Measurements from ENCODE around the gene CREB3.
A peak's percentile ranks its signal among the peaks of the same experiment; 100 is the strongest.

Gene CREB3

GRCh38 chr9:35738924-35739323, 6.5 kb downstream of the CREB3 start:
- no peak for DNase-seq
- TF ChIP-seq POLR2A (IDR thresholded peaks at IDR 0.05; ENCODE audit: low read length) (no peak), GATA1 (IDR thresholded peaks at IDR 0.05; ENCODE audit: low read depth, low read length) (no peak)

DNA sequence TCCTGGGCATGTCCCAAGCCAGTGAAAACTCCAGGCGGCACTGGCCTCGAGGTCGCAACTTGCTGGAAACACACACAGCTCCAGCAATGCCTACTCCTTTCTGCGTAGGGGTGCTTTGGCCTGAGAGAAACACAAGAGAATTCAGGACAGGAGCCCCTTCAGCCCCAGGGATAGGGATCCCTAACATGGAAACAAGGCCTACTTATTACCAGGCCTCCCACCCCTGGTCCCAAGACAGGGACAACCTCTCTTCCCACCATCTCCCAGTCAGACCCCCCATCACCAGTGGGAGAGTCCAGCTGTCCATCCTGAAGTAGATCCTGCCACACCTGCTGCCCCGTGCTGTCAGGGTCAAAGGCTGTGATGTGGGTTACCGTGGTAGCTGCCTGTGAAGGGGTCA, 7.8 kb downstream of the CREB3 start:
- DNase-seq, result no peak

GRCh38 chr9:35741740-35742139, 9.3 kb downstream of the CREB3 start:
- no peak for DNase-seq
- TF ChIP-seq GATA1 (IDR thresholded peaks at IDR 0.05; ENCODE audit: low read depth, low read length) (no peak), POLR2A (IDR thresholded peaks at IDR 0.05; ENCODE audit: low read length) (no peak)

More for the DNA sequence above, 7.8 kb downstream of the CREB3 start:
- TF ChIP-seq POLR2A (IDR thresholded peaks at IDR 0.05; ENCODE audit: low read length) (no peak), GATA1 (IDR thresholded peaks at IDR 0.05; ENCODE audit: low read depth, low read length) (no peak)

- TF ChIP-seq GATA1 (IDR thresholded peaks at IDR 0.05; ENCODE audit: low read depth, low read length), result no peak
- no peak for TF ChIP-seq POLR2A (IDR thresholded peaks at IDR 0.05; ENCODE audit: low read length)
- DNase-seq, result no peak
Observed at GRCh38 chr9:35743452-35743851, 11.0 kb downstream of the CREB3 start.

DNA sequence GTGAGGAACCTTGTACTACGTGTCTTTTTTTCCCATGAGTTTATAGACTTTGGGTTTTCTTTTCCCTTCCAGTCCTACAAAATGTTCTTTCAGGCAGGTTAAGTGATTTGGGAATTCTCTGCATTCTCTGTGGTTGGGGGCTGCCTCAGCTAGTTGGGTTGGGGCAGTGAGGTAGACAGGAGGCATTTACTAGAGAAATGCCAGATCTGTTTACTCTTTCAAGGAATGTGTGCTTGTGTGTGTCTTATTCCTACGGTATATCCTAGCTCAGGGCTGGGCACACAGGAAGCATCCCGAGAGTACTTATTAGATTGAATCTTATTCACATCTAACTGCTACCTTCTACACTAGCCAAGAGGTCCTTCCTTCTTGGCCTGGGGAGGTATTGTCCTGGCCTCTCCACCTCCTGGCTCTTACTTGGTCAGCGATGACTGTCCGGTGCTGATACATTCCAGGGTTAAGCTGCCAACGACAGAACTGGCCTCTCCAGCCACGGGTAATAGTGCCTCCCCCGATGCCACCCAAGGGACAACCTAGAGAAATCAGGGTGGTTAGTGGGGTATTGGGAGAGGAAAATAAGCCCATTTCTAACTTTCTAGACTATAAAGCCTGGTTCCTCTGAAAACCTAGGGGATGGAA, 11.5 kb downstream of the CREB3 start:
- no peak for TF ChIP-seq POLR2A (IDR thresholded peaks at IDR 0.05; ENCODE audit: low read length)
- TF ChIP-seq GATA1 (IDR thresholded peaks at IDR 0.05; ENCODE audit: low read depth, low read length), result no peak
- DNase-seq, result no peak

GRCh38 chr9:35745569-35745968, 13.1 kb downstream of the CREB3 start:
- TF ChIP-seq GATA1 (IDR thresholded peaks at IDR 0.05; ENCODE audit: low read depth, low read length) (no peak), POLR2A (IDR thresholded peaks at IDR 0.05; ENCODE audit: low read length) (no peak)
- DNase-seq, result no peak

DNA sequence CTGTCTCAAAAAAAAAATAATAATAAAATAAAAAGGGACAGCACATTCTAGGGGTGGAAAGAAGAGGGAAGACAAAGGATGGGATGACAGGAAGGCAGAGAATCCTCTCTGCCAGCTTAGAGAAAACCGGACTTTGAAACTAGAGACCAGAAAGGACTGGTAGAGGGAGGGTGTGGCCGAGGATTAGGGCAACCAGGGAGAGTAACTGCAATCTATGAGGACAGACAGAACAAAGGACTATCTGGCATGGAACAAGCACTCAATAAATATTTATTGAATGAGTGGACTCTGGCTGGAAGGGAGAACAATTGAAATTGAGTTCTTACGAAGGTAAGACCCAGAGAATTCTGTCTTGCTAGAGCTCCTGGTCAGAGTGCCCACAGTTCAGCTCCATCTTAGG, 14.1 kb downstream of the CREB3 start:
- peak; percentile 25 to 37 for DNase-seq
- TF ChIP-seq GATA1 (IDR thresholded peaks at IDR 0.05; ENCODE audit: low read depth, low read length), result no peak
- no peak for TF ChIP-seq POLR2A (IDR thresholded peaks at IDR 0.05; ENCODE audit: low read length)

- TF ChIP-seq GATA1 (IDR thresholded peaks at IDR 0.05; ENCODE audit: low read depth, low read length), result no peak
- no peak for TF ChIP-seq POLR2A (IDR thresholded peaks at IDR 0.05; ENCODE audit: low read length)
- peak; percentile 49 to 65 for DNase-seq
Observed at GRCh38 chr9:35748242-35748857, 15.9 kb downstream of the CREB3 start.

DNA sequence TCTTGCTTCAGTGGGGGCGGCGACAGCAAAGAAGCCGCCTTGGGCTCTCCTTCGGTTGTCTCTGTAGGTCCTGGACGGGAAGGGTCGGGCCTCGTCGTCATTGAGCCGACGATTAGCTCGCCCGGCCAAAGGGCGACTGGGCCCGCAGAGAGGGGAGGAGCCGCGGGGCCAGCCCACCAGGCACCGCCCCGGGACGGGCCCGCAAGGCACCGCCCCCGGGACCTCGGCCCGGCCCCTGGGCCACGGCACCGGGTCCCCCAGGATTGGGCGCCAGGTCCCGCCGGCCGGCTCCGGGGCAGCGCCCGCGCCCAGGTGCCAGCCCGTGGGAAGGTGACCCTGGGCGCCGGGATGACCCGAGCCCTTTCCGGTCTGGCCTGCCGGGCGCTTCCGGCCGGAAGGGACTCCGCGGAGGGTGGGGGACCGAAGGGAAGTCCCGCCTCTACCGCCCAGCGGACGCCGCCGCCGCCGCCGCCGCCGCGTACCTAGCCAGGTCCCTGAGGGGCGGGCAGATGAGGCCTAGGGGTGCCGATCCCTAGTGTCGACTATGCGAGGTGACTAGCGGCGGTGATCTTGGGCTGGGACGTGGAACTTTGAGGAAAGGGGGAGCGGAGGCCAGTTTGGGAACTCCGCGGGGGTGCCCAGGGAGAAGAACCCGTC, 16.5 kb downstream of the CREB3 start, which contains the start of the genes GBA2 and RGP1:
Gene GBA2, minus strand, starts transcription at position 371 of the 657 bp plus-strand sequence. CDS start 524 bp downstream, outside the sequence.
Gene RGP1, plus strand, starts transcription at position 430 of the 657 bp plus-strand sequence. CDS start 469 bp downstream, outside the sequence.
- TF ChIP-seq POLR2A (IDR thresholded peaks at IDR 0.05; ENCODE audit: low read length) (peak; percentile 64), GATA1 (IDR thresholded peaks at IDR 0.05; ENCODE audit: low read depth, low read length) (no peak)
- DNase-seq, result peak; percentile 82 to 87

DNA sequence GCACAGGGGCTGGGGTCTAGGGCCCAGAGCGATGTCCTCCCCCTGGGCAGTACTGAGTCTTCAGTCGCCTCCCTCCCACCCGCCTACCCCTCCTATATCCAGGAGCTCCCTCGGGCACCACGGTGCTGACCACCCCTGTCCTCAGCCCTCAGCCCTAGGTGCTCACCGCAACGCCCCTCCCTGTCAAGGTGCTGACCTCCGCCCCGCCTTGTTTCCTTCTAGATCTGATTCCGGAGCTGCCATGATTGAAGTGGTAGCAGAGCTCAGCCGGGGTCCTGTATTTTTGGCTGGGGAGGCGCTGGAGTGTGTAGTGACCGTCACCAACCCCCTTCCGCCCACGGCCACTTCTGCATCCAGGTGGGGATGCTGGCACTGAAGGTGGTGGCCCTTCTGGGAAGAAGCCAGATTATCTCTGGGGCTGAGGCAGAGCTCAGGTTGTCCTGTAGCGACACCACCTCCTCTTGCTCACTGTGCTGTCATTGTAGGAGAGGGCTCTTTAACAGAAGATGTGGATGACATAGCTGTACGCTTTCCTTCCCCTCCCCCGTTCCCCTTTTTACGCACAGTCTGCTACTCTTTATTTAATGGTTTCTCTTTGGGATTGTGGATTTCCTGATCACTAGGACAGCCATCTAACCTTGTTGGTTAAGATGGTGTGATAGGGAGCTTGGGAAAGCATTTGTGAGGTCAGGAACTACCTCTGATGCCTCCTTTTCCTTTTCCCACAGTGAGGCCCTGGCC, 17.2 kb downstream of the CREB3 start:
- no peak for TF ChIP-seq POLR2A (IDR thresholded peaks at IDR 0.05; ENCODE audit: low read length)
- TF ChIP-seq GATA1 (IDR thresholded peaks at IDR 0.05; ENCODE audit: low read depth, low read length), result no peak
- peak; percentile 45 to 53 for DNase-seq

DNA sequence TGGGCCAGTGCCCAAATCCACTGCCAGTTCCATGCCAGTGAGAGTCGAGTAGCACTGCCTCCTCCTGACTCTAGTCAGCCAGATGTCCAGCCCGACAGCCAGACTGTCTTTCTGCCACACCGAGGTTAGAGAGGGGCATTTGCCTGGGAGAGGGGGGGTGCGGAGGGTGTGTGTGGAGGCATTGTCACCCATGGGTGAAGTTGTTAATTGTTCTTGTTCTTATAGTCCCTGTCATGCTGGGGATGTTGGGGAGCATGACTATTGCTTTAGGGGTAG, 17.7 kb downstream of the CREB3 start:
- DNase-seq, result no peak

DNA sequence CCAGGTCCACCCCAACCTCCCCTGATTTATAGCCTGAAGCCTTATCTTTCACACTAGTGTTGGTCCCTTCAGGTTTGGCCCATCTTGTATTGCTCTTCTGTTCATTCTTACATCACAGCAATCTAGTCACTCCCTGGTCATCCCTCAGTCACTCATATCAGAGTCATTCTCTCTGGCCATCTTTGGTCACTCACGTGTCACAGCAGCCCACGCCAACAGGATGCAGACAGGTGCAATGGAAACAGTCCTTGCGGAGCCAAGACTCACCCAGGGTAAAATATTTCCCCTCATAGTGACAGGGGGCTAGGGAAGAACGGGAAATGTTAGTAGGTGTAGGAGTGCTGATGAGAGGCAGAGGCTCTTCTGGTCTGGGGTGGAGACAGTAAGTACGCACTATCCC, 21.0 kb downstream of the CREB3 start:
- TF ChIP-seq GATA1 (IDR thresholded peaks at IDR 0.05; ENCODE audit: low read depth, low read length), result no peak
- no peak for TF ChIP-seq POLR2A (IDR thresholded peaks at IDR 0.05; ENCODE audit: low read length)
- no peak for DNase-seq

More for the DNA sequence above, 17.7 kb downstream of the CREB3 start:
- TF ChIP-seq GATA1 (IDR thresholded peaks at IDR 0.05; ENCODE audit: low read depth, low read length), result no peak

DNA sequence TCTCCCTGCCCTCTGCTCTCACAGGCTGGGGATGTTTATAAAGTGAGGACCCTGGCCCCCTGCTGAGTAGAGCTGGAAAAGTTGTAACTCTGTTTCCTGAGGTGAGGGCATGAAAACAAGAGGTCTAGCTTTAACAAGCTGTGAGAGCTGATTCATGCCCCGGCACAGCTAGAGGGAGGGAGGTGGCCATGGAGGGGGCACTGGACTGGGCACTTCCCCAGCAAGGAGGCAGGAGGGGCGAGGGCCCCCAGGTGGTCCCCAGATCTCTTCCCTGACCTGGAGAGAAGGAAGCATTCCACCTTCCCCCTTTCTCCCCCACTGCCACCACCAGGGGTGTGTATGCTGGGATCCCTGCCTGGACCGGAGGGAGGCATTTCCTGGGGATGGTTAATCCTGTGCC, 21.8 kb downstream of the CREB3 start, which contains the start of gene MSMP:
Gene MSMP, minus strand, starts transcription at position 13 of the 400 bp plus-strand sequence. CDS start 147 bp downstream, outside the sequence.
- no peak for DNase-seq
- TF ChIP-seq GATA1 (IDR thresholded peaks at IDR 0.05; ENCODE audit: low read depth, low read length) (no peak), POLR2A (IDR thresholded peaks at IDR 0.05; ENCODE audit: low read length) (no peak)

GRCh38 chr9:35755071-35755470, 22.6 kb downstream of the CREB3 start:
- DNase-seq, result peak; percentile 56 to 58
- TF ChIP-seq POLR2A (IDR thresholded peaks at IDR 0.05; ENCODE audit: low read length) (no peak), GATA1 (IDR thresholded peaks at IDR 0.05; ENCODE audit: low read depth, low read length) (no peak)
